Thyroid gland (tissue), 4 donors: ENCODE results near the gene RFTN2.

Source experiments
- POLR2A ChIP-seq, 2 donors: fragments of 450-650 bp; IDR thresholded peaks; one replicate each; pipeline ENCODE4 v1.6.1; 2017; ENCODE audit warnings: antibody characterized with exemption in 2 of 2, mild to moderate bottlenecking in 2 of 2, moderate library complexity in 1 of 2
- TF ChIP-seq, protein P1 (sequence below), 6 experiments: fragments of 200-600 bp in 3 of 6; fragments of 450-650 bp in 3 of 6; sonication (generic) in 3 of 6; IDR thresholded peaks; one replicate each; pipeline ENCODE4 v1.5.1; 2016 to 2019; ENCODE audit warnings: antibody characterized with exemption in 6 of 6, mild to moderate bottlenecking in 2 of 6, inconsistent platforms in 1 of 6, moderate library complexity in 1 of 6

DNA sequence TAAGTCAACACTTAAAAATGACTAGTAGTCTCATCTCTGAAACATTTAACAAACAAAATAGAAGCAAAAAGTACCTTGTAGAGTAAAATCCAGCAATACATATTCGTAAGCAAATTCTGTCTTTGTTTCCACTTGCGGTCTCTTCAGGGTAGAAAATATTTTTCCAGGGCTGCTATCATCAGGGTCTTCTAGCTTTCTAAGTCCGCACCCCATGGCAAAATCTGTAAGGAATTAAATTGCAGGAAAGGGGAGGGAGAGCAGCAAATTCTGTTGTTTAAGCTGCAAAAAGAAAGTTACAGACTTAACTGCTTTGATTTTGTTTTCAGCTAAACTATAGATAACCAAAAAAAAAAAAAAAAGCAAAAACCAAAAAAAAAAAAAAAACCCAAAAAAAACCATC, at the start of gene RFTN2:
- TF ChIP-seq, protein P1, sequence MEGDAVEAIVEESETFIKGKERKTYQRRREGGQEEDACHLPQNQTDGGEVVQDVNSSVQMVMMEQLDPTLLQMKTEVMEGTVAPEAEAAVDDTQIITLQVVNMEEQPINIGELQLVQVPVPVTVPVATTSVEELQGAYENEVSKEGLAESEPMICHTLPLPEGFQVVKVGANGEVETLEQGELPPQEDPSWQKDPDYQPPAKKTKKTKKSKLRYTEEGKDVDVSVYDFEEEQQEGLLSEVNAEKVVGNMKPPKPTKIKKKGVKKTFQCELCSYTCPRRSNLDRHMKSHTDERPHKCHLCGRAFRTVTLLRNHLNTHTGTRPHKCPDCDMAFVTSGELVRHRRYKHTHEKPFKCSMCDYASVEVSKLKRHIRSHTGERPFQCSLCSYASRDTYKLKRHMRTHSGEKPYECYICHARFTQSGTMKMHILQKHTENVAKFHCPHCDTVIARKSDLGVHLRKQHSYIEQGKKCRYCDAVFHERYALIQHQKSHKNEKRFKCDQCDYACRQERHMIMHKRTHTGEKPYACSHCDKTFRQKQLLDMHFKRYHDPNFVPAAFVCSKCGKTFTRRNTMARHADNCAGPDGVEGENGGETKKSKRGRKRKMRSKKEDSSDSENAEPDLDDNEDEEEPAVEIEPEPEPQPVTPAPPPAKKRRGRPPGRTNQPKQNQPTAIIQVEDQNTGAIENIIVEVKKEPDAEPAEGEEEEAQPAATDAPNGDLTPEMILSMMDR (IDR thresholded peaks at IDR 0.05), result no peak
- no peak for TF ChIP-seq POLR2A (IDR thresholded peaks at IDR 0.05)
